GM12872 (cell line): ENCODE data around the gene EPB41L4A.
A peak's percentile ranks its signal among the peaks of the same experiment; 100 is the strongest.

Experiments
- TF ChIP-seq, protein P1 (sequence below): IDR thresholded peaks from 3 replicates; pipeline ENCODE4 v1.5.1; 2011; ENCODE audit warnings: low read depth, mild to moderate bottlenecking, low read length, moderate library complexity; ENCODE audit not compliant: insufficient read depth

Gene EPB41L4A

DNA sequence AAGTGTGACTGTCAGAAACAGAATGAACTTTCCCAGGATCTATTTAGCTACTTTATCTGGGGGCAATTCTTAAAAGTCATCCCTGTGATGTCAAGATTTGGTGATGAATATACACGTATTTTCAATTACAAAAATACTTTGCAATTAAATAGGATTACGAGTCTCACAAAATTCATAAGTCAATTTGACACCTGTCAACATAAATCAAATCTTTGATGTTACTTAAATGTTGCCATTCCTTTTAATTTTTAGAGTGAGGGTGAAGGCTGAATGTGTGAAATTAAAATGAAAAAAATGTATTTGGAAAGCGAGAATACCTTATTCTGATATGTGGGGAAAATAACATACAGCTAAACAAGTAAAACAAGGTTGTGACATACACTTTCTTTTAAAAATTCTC, 202.9 kb downstream of the EPB41L4A start:
- TF ChIP-seq, protein P1, sequence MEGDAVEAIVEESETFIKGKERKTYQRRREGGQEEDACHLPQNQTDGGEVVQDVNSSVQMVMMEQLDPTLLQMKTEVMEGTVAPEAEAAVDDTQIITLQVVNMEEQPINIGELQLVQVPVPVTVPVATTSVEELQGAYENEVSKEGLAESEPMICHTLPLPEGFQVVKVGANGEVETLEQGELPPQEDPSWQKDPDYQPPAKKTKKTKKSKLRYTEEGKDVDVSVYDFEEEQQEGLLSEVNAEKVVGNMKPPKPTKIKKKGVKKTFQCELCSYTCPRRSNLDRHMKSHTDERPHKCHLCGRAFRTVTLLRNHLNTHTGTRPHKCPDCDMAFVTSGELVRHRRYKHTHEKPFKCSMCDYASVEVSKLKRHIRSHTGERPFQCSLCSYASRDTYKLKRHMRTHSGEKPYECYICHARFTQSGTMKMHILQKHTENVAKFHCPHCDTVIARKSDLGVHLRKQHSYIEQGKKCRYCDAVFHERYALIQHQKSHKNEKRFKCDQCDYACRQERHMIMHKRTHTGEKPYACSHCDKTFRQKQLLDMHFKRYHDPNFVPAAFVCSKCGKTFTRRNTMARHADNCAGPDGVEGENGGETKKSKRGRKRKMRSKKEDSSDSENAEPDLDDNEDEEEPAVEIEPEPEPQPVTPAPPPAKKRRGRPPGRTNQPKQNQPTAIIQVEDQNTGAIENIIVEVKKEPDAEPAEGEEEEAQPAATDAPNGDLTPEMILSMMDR = no peak

DNA sequence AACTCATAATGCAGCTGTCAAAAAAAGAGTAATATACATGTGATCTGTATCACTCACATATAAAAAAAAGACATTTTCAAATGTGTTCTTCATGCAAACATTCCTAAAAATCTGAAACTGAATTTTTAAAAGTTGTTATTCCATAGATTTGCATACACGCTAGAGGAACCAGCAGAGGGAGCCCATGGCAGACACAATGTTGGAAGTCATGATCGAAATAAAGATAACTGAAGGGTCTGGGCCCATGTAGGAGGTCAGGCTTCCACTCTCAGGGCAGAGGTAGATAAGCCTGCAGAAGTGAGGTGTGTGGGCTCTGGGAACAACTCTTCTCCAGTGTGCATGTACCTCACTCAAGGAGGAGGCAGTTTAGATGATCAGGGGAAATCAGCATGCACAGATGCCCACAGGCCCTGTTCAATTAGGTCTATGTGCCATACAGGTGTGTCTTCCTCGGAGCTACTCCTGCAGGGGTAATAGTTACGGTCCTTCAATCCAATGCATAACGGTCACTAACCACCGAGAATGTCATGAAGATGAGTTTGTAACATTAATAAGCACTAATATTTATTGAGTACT, 208.6 kb downstream of the EPB41L4A start:
- TF ChIP-seq, protein P1 = peak; percentile 40; the same call in 1 of the 3 replicates

DNA sequence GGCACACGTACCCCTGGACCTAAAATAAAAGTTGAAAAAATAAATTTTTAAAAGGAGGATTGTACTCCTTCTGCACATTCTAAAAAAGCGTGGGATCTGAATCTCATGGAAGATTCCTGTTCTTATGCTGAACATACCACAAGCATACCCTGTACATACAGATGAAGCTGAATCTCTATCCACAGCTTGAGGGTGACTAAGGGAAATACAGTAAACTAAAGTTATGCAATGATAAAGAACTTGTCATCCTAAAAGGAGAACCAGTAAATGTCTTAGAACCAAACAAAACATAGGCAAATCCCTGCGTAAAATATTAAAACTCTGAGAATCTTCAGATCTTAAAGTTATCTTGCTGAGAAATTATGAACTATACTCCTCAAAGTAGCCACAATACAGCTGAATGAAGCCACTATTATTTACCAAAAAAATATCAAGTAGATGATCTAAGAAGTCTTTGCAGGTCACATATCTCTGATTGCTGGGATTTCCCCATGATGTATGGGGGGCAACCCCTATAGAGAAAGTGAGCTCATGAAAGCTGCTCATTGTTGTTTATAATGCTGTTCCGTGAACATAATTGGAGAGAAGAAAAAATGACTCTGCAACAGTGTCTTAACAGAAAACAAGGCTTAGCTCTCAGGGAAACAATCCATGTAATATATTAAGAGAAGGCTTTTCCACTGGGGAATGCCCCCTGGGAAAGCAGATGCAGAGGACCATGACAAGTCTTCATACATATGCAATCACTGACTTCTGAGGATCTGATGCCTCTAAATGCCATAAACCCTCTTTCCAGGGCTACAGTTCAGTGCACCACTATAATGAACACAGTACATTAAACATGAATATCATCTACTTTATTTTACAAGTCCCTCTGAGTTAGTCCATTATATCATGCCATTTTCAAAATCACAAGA, 210.1 kb downstream of the EPB41L4A start:
- TF ChIP-seq, protein P1 = no peak

DNA sequence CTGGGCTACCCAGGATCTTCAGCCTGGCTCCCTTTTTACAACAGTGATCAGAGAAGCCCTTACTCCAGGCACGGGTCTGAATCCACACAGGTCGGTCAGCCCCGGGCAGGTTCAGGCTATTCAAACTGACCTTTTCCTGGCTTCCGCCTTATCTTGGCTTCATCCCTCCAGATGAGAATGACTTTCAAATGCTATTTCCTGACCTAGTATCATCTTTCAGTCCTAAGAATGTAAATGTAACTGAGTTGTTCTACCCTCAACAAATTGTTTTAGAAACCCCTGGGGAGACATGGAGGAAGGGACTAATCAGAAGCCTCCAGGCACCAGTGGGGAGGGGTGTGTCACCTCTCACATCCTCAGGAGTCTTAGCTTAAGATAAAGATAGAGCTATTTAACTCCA, 213.2 kb downstream of the EPB41L4A start:
- TF ChIP-seq, protein P1 = no peak

DNA sequence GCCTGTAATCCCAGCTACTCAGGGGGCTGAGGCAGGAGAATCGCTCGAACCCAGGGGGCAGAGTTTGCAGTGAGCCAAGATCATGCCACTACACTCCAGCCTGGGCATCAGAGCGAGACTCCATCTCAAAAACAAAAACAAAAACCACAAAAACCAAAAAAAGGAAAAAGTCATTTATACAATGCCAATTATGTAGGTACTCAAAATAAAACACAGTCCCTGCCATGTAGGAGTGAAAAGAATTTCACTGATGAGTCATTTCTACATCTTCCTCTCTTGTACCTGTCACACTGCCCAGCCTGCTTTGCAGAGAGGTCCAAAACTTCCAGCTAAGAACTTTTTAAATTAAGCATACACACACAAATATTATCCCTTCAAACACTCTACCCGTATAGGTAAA, 215.8 kb downstream of the EPB41L4A start:
- TF ChIP-seq, protein P1 = no peak

DNA sequence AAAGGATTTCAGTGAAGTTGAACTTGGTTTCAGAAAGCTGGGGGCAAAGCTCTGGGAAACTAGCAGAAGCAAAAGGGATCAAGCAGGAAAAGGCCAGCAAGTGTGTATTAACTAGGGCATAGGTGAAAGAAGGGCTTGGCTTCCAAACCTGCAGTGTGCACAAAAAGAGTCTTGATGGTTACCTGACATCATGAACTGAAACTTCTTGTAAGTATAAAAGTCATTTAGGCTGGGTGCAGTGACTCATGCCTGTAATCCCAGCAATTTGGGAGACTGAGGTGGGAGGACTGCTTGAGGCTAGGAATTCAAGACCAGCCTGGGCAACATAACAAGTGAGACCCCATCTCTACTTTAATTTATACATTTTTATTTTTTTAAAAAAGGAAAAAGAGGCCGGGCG, 216.4 kb downstream of the EPB41L4A start:
- TF ChIP-seq, protein P1 = no peak

DNA sequence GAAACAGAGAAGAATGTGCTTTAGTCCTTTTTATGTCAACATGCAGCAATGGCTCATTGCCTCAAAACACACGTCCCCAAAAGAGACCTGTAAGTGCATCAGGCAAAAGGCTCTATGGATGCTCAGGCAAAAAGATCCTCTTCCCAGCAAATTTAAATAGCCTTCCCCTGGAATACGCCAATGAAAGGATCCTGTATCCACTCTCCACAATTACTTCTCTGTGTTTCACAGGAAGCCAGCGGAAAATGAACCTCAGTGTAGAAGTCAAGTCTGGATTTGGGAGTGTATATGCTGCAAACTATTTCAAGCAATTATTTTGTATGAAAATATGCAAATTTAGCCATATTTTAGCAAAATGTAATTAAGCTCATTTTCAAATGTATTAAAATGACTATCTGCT, 217.9 kb downstream of the EPB41L4A start:
- TF ChIP-seq, protein P1 = no peak
